Nucleus accumbens (tissue), 56 donors: ENCODE data around the gene ESPN.

ENCODE experiments used
- DNase-seq, 56 donors: peaks; one replicate each; lab custom pipeline; 2025; lab: John Stamatoyannopoulos, UW

Gene ESPN

DNA sequence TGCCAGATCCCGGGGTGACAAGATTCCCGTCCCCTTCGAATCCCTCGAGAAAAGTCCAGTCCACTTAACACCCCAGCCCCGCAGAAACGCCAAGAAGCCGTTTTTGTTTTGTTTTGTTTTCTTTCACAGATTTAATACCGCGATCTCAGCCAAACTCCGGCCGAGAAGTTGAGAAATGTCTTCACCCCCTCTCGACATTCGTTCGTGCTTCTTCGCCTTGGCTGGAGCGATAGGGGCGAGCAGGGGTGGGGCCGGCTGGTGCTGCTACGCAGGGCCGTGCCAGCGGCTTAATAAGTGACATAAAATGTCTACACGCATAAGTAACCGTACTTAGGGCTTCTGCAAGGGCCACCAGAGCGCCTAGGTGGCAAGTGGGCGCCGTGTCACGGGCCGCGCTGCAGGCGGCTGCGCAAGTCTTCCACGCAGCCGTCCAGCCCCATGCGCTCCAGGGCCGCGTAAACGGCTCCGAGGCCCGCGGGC is 36.5 kb downstream of the ESPN start:
- no peak for DNase-seq

DNA sequence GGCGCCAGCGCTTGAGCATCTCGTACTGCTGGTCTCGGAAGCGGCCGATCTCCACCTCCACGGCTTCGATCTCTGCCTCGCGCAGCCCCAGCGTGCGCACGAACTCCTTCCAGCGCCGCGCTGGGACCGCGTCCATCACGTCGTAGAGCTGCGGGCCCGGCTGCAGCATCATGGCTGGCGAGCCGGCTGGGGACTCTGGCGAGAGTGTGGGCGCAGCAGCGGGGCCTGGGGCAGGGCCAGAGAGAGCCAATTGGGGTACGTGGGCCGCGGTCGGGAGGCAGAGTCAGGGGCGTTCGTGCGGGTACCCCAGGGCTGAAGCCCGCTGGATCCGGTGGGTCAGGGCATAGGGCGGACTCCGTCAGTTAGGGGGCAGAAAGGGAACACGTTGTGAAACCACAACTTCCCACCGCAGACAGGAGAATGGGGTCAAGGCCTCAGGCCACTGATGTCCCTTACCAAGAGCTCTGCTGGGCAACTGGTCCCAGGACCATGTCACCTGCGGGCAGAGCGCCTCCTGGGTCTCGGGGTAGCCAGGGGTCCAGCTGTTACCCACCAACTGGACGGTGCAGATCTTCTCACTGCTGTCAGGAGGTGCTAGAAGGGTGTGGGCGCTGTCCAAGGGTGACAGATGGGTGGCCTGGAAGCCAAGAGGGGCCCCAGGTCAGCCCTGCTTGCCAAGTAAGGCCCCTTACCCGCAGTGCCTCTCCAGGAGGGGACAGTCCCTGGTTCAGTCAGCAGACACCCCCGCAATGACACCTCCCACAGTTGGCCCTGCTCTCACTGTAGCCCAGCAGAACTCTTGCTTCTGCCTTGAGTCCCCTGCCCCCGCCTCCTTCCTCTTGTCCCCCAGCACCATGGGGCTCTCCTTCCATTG is 37.2 kb downstream of the ESPN start:
- DNase-seq = no peak

DNA sequence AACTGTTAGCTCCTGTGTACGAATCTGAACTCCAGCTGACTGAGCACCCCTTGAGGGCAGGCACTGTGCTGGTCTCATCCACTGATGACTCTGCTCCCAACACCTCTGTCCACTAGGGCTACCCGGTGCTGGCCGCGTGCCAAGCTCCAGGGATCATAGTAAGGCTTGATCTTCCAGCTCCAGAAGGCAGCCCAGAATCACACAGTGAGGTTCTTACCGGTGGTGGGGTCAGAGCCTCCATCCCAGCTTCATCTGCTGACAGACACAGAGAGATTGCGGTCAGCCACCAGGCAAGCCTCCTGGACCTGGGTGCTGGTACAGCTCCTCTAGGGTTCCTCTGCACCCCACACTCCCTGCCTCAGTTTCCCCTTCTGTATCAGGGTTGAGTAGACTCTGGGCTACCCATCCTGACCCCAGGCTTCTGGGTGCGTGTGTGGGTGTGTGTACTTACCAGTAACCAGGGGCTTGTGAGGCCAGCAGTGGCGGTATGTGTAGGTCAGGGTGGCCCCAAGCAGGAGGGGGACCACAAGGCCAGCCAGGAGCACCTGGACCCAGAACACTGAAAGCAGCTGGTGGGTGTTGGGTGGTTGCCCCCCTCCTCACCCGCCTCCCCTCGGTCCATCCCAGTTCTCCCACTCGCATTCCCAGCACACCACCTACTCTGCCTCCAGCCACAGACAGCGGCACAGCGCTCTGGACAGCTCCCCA is 38.0 kb downstream of the ESPN start:
- DNase-seq = peak in 1 of 56 donors; percentile 10

DNA sequence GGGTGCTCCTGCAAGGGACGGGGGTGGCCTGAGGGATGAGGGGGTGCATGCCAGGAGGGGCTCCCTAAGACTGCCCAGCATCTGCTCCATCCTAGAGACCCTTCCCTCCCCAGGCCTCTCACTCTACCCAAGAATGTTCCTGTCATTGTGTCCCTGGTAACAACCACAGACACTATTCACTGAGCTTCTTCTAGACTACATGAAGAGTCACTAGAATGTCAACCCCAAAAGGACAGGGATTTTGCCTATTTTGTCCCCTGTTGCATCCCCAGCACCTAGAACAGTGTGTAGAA is 38.5 kb downstream of the ESPN start:
- DNase-seq = no peak

DNA sequence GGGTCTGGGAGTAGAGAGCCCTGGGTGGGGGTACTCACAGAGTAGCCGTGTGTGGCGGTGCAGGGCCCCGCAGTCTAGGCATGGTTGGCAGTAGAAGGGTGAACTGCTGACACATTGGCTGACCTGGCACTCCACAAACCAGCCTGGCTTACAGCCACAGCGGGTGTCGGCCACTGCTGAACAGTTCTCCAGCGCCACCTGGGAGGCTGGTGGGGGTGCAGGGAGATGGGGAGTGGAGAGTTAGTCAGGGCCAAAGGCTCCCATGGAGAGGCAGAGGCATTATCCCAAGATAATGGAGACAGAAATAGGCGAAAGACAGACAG is 39.9 kb downstream of the ESPN start:
- peak in 2 of 56 donors; percentile 14 to 27 for DNase-seq

DNA sequence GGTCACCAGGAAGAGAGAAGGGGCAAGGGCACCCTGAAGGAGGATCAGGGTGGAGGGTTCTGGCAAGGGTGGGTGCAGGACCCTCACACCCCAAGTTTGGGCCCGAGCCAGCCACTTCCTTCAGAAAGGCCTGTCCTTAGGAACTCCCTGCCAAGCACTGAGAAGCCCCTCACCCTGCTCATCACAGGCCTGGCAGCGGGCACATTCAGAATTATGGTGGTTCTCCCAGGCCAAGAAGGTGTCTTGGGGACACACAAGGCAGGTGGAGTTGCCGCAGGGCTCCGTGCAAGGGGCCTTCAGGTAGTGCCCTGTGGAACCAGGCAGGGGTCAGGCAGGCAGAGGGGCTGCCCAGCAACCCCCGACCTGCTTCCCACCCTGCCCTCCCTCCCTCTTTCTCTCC is 40.3 kb downstream of the ESPN start:
- DNase-seq = no peak

DNA sequence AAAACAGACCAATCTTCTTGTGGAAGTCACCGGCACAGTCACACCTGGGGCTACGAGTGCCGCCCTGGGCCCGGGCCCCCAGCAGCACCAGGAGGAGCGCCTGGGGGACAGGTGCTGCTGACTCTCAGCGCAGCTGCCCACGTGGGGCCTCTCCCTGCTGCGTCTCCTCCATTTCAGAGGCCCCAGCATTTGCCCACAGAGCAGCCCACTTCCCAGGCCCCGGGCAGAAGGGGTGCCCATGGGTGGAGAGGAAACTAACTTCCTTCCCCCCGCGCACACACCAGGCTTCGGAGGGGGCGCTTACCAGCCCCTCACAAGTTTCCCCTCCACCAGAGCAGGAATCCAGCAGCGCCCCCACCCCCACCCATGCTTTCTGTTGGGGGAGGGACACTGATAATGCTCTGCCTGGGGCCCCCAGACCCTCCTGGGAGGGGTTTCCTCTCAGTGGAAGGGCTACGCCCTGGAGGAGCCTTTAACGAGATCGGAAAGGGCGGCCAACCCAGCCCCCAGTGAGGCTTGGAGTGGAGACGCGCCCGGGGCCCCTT is 41.0 kb downstream of the ESPN start:
- no peak for DNase-seq

DNA sequence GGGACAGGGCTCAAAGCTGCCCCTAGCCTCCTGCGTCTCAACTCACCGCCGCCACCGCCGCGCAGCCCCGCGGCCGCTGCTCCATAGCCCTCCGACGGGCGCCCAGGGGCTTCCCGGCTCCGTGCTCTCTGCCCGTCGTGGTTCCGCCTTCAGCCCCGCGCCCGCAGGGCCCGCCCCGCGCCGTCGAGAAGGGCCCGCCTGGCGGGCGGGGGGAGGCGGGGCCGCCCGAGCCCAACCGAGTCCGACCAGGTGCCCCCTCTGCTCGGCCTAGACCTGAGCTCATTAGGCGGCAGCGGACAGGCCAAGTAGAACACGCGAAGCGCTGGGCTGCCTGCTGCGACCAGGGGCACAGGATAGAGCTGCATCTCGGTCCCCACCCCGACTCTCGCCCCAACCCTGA is 41.4 kb downstream of the ESPN start, which contains the start of gene TNFRSF25:
TSS of gene TNFRSF25 (minus strand) at position 151 of the 400 bp plus-strand sequence. CDS start at position 85, 66 bp downstream.
- DNase-seq = no peak

DNA sequence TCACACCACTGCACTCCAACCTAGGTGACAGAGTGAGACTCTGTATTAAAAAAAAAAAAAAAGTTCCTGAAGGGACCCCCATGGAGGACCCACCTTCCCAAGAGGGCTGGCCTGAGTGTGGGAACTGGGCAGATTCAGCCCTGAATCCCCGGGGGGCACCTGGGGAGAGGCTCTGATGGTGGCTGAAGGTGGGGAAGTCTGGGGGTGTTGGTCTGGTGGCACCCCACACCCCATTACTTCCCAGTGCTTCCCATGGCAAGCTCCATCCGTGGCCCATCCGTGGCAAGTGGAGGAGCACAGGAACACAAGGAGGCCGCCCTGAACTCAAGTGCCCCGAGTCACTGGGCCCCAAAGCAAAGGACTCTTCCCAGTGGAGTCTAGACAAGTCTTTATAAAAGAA is 42.2 kb downstream of the ESPN start:
- no peak for DNase-seq

DNA sequence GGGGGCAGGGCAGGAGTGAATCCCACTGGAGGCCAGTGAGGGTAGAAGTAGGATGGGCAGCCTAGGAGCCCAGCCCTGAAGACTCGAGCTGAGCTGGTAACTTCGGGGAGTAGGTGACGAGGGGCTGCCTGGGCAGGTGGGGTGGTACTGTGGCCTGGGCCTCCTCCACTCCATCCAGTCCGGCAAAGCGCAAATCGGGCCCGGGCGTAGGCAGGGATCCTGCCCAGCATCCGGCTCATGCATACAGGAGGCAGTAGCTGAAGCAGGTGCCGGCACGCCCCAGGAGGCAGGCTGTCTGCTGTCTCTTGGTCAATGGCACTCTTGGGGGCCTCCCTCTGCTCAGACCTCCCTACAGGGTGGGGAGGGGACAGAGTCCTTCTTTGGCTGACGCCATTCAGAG is 42.6 kb downstream of the ESPN start:
- DNase-seq = no peak

DNA sequence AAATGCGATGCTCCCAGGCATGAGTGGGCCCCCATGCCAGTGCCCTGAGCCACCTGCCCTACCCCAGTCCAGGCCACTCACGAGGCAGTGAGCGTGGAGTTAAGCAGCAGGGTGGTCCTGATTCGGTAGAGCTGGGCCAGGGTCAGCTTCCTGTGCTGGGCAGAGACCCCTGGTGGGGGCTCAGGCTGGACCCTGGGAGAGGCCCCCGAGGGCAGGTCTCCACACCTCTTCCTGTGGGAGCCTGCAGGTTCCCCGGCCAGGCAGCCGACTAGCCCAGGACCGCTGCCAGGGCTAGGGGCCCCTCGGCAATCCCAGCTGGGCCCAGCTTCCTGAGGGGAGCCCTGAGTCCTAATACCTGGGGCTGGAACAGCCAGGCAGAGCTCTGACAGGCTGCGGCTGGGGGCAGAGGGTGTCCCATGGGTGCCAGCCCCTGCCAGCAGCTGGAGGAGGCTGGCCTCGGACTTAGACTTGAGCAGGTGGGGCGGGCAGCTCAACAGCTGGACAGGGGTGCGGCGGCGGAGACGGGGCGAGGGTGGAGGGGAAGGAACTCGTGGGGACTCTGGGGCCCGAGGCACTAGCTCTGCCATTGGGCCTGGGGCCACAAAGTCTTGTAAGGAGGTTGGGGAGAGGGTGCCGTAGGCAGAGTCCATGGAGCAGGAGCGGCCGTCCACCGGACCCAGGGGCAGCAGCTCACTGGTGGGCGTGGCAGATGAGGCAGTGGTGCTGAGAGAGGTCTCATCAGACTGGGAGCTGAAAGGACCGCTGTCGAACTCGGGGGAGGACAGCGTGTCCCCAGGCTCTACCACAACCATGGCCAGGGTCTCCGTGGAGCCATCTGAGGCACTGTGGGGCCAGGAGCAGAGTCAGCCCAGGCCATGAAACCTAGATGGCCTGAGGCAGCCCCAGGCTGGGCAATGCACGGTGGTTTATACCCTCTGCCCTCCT is 43.4 kb downstream of the ESPN start:
- no peak for DNase-seq

DNA sequence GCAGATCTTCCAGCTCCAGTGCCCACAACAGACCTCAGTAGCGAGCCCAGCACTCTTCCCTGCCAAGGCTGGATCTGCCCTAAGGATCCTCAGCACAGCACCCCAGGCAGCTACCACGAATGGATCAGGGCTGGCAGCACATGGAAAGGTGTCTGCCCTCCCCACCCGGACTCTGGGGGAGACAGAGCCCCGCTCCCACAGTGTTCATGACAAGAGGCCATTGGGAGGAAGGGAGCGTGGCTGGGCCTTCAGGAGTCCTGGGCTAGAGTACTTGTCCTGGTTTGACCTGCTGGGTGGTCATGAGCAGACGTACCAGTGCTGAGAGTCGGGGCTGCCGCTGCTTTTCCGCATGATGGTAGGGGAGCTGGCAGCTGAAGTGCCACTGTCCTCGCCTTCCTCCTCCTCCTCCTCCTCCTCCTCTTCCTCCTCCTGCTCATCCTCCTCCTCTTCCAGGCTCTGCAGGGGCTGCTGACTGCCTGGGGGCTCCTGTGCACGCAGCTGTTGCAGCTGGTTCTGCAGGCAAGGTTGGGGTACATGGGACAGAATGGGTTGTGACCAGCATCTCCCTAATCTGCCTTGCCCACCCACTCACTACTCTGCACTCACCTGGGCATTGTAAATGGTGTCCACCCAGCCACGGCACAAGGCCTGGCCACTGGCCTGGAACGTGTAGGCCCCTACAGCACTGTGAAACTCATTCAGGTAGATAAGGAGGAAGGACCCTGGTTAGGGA is 44.3 kb downstream of the ESPN start:
- no peak for DNase-seq

DNA sequence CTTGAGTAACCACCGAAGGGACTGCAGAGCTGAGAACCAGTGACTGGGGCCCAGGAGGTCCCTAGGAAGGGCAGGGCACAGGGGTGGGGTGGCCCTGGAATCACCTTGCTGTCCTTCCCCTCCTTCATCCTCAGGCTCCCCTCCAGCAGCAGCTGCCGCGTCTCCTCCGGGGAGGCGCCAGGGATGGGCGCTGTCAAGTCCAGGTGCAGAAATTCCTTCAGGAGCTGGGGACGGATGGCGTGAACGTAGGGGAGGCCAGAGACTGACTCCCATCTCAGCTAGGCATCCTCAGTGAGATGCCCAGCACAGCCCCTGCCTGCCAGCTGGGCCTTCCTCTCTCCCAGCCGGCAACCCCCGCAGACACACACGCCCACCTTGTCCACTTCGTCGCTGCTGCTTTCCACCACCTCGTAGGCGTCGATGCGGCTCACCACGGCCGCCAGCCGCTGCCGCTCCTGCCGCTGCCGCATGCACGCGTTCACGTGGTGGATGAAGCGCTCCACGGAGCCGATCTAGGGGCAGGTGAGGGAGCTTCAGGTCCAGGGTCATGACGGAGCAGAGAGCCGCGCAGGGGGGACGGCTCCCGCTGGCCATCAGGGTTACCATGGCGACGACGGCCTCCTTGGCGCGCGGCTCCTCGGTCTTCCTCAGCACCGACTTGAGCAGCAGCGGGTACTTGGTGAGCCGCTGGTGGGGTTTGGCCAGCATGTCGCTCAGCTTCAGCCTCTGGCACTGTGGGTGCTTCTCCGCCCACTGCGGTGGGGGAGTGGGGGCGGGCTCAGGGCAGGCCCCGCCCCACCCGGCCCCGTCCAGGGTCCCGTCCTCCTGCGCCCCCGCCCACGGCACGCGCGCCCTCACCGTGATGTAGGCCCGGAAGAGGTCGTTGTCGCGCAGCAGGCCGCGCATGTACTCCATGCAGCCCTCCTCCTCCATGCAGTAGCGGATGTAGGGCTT is 45.8 kb downstream of the ESPN start:
- DNase-seq = no peak

DNA sequence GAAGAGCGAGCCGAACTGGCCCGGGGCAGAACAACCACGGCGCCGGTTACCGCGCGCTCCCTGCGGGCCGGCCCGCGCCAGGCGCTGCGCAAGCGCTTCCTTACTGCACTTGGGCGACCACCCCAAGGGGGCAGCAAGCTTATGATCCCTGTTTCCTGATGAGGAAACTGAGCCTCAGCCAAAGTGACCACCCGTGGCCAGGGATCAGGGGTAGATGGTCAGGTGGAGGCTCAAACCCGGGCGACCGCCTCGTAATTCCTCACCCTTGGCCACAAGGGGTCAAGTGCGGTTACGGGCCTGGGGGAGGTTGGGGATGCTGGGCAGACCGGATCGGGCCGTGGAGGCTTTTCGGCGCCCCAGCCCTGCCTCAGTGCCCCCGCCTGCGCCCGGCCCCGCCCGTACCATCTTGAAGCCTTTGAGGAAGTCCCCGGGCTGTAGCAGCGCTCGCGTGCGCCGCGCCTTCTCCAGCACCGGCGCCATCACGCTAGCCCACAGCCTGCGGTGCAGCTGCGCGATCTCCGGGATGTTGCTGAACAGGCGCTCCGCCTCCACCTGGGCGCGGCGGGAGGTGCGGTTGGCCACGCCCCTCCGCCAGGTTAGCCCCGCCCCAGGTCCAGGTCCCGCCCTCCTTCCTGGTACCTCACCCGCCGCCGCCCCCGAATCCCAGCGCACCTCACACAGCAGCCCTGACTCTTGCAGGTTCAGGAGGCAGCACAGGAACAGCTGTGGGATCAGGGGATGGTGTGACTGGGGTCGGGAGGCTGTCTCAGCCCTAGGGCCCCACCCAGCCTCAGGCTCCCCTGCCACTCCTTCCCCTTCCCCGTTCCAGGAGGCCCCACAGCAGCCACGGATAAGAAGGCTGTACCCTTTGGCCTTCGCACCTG is 46.8 kb downstream of the ESPN start:
- no peak for DNase-seq

DNA sequence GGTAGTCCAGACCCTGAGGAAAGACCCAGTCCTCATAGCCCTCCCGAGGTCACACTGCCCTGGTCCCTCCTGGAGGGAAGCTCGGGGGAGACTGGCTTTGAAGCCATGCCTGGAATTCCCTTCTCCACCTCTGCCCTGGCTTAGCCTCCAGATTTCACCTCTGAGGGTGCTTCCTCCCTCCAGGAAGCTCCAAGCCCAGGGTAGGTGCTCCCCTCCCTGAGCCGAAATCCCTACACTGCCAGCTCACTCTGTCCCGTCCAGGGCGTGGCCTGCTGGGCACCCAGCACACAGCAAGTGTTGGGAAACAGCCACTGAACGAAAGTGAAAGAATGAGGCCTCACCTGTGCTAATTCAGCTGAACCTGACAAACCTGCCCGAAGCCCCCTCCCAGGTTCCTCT is 47.4 kb downstream of the ESPN start:
- DNase-seq = no peak

DNA sequence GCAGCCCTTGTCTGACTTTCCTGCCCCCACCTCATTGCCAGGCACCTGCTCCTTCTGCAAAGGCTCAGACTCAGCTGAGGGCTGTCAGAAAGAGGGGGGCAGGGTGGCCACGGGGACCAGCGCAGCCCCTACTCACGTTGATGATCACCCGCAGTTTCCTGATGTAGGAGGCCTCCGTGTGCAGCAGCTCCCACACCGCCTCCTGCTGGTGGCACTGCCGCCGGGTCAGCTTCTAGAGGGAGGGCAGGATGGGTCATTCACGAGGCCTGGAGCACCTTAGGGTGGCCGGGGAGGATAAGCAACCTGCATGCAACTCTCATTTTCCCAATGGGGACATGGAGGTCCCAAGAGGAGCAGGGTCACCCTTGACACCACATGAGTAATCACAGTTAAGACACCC is 47.8 kb downstream of the ESPN start:
- DNase-seq = no peak

DNA sequence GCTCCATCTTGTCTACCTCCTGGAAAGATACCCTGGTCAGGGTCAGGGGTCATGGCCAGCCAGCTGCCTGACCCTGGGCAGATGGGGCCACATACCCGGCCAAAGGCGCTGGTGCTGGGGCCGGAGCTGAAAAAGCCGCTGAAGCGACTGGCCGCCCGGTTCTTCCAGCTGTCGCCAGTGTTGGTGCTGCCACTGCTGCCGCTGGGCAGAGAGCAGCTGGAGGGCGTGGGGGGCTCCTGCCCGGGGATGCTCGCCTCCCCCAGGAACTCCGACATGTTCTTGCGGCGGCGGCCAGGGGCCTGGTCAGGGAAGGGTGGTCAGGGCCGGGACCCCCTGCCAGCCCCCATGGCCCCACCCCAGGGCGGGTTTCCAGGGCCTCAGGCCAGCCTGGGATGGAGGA is 48.6 kb downstream of the ESPN start:
- DNase-seq = no peak
